Testis (tissue), 3 donors: ENCODE data around the gene TBC1D32. TPM values are rescaled to one million over a fixed set of nuclear protein-coding genes. Genes with fewer than 3 reads are reported as not detected.

Experiments used
- DNase-seq: peaks from one replicate; pipeline ENCODE4 v3.0.0-alpha.2; 2019
- H3K27ac ChIP-seq, 2 donors: fragments of 200-600 bp; sonication (generic); one replicate each; pipeline ENCODE4 v1.5.1; 2019
- H3K27me3 ChIP-seq: fragments of 200-600 bp; sonication (generic); one replicate; pipeline ENCODE4 v1.5.1; 2019
- H3K36me3 ChIP-seq: fragments of 200-600 bp; sonication (generic); one replicate; pipeline ENCODE4 v1.5.1; 2017; ENCODE audit warnings: low read depth; ENCODE audit errors: missing control alignments
- H3K4me1 ChIP-seq: fragments of 200-600 bp; sonication (generic); one replicate; pipeline ENCODE4 v1.5.1; 2019
- H3K4me3 ChIP-seq, 2 donors: fragments of 200-600 bp; sonication (generic); one replicate each; pipeline ENCODE4 v1.5.1; 2017 to 2019
- H3K9me3 ChIP-seq: fragments of 200-600 bp; sonication (generic); one replicate; pipeline ENCODE4 v1.5.1; 2017
- POLR2A ChIP-seq: fragments of 450-650 bp; IDR thresholded peaks from one replicate; pipeline ENCODE4 v1.6.1; 2017; ENCODE audit warnings: antibody characterized with exemption, mild to moderate bottlenecking, moderate library complexity
- WGBS, 2 donors: methylation state at CpG; one replicate each; pipeline ENCODE4 v1.1.5; 2018; 5-methylcytosine and 5-hydroxymethylcytosine counted together
- intact Hi-C: fragments of 100-400 bp; cut with DNase I; formaldehyde crosslinking; loops from one replicate; pipeline ENCODE4 v1.15.1; 2023; ENCODE audit warnings: low total_unique reads
- polyA plus RNA-seq: library from polyadenylated mRNA; stranded (reverse); fragments of 350-450 nt; fragmentation: Illumina TruSeq; extraction: RNeasy Lipid Tissue Mini Kit (QIAGEN cat#74804); gene quantifications from one replicate; pipeline ENCODE4 v1.2.3, GENCODE V29; 2014; ENCODE audit warnings: low read depth, low replicate concordance; ENCODE audit not compliant: insufficient read depth
- total RNA-seq, 2 donors: library from RNA; depleted of rRNA; stranded (reverse); fragments of >200 nt; gene quantifications; one replicate each; pipeline ENCODE4 v1.2.3, GENCODE V29; 2016
- TF ChIP-seq, protein P1 (sequence below), 3 experiments: fragments of 450-650 bp in 2 of 3; fragments of 200-600 bp in 1 of 3; sonication (generic) in 1 of 3; IDR thresholded peaks; one replicate each; pipeline ENCODE4 v1.5.1; 2016 to 2019; ENCODE audit warnings: antibody characterized with exemption in 3 of 3, mild to moderate bottlenecking in 2 of 3, moderate library complexity in 1 of 3

The TBC1D32 gene
- total and polyA plus RNA-seq, 3 donors from 2014 or later: 9.3 to 37.4 (median 22.1) TPM

- no peaks in the 10 kb centered on the region for H3K9me3 ChIP-seq
- H3K27ac ChIP-seq: no peak overlapping the region
- H3K4me1 ChIP-seq: no peaks in the 10 kb centered on the region
- no peak for DNase-seq
- H3K36me3 ChIP-seq: no peaks in the 10 kb centered on the region
- H3K4me3 ChIP-seq: no peak overlapping the region
- intact Hi-C loops: no loop called here
- no peaks in the 10 kb centered on the region for H3K27me3 ChIP-seq
- TF ChIP-seq, protein P1, sequence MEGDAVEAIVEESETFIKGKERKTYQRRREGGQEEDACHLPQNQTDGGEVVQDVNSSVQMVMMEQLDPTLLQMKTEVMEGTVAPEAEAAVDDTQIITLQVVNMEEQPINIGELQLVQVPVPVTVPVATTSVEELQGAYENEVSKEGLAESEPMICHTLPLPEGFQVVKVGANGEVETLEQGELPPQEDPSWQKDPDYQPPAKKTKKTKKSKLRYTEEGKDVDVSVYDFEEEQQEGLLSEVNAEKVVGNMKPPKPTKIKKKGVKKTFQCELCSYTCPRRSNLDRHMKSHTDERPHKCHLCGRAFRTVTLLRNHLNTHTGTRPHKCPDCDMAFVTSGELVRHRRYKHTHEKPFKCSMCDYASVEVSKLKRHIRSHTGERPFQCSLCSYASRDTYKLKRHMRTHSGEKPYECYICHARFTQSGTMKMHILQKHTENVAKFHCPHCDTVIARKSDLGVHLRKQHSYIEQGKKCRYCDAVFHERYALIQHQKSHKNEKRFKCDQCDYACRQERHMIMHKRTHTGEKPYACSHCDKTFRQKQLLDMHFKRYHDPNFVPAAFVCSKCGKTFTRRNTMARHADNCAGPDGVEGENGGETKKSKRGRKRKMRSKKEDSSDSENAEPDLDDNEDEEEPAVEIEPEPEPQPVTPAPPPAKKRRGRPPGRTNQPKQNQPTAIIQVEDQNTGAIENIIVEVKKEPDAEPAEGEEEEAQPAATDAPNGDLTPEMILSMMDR (IDR thresholded peaks at IDR 0.05): no peak
- TF ChIP-seq POLR2A: no peak
Measured at GRCh38 chr6:121124600-121124999, 209.7 kb downstream of the TBC1D32 start.

DNA sequence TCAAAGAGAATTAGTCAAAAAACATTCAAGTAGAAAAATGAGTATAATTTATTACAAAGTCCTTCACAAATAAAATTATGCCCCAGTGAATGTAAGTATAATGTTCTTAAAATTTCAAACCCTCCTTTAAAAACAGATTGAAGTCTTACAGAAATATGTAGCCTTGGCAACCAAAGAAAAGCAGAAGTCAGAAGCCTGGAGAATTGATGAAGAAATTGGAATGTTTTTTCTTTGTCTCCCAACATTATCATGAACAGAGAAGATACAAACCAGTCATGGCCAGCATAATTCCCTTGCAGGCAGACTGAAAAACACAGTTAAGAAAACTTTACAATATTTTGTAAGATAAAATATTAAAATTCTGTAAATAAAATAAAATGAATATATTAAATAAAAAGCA, 221.9 kb downstream of the TBC1D32 start:
- intact Hi-C loops: no loop called here
- TF ChIP-seq, protein P1 (IDR thresholded peaks at IDR 0.05): no peak
- no peak for TF ChIP-seq POLR2A
- H3K27ac ChIP-seq: no peak overlapping the region
- no peaks in the 10 kb centered on the region for H3K4me1 ChIP-seq
- DNase-seq: no peak
- H3K36me3 ChIP-seq: no peaks in the 10 kb centered on the region
- no peaks in the 10 kb centered on the region for H3K9me3 ChIP-seq
- no peak overlapping the region for H3K4me3 ChIP-seq
- H3K27me3 ChIP-seq: no peaks in the 10 kb centered on the region

DNA sequence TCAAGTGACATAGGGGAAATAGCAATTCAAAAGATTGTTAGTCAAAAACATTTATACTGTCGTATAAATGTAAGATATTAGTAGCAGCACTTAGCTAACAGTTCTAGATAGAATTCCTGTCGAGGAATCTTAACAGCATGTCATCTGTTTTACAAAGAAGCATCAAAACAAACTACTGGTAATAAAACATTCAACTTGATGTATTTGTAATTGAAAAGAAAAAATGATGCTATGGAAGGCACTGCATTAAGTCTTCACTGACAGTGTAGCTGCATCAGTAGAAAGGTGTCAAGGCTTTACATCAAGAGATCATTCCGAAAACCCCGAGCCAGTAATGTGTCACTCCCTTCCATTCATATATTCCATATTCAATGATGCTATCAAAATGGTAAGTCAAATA, 223.5 kb downstream of the TBC1D32 start:
- H3K36me3 ChIP-seq: no peaks in the 10 kb centered on the region
- intact Hi-C loops: no loop called here

DNA sequence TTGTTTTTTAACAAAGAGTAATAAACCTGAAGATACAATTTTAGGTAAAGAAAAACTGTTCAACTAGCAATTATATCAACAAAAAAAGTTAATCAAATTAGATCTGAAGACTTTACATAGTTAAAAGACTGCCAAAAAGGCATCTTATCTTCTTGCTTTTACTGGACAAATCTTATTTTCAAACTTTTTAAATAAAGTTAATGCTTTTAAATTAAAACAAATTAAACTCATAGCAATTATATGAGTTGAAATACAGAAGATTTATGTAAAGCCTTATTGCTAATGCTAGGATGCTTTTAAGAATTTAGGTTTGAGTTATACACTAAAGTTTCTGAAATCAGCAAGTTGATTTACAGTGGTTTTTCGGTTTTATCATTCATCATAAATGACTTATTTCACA, 227.3 kb downstream of the TBC1D32 start:
- Histone ChIP-seq H3K27ac (no peak overlapping the region), H3K27me3 (no peaks in the 10 kb centered on the region), H3K4me1 (no peaks in the 10 kb centered on the region), H3K36me3 (no peaks in the 10 kb centered on the region), H3K4me3 (no peak overlapping the region), H3K9me3 (no peaks in the 10 kb centered on the region)
- intact Hi-C loops: no loop called here
- no peak for TF ChIP-seq POLR2A
- TF ChIP-seq, protein P1 (IDR thresholded peaks at IDR 0.05): no peak
- WGBS, 2 donors: 88 to 92% methylated on average over 1 of the region's 1 CpG
- DNase-seq: no peak

More for the DNA sequence above, 223.5 kb downstream of the TBC1D32 start:
- no peak for TF ChIP-seq POLR2A
- TF ChIP-seq, protein P1 (IDR thresholded peaks at IDR 0.05): no peak
- H3K4me3 ChIP-seq: no peak overlapping the region
- no peak for DNase-seq
- no peak overlapping the region for H3K27ac ChIP-seq
- H3K27me3 ChIP-seq: no peaks in the 10 kb centered on the region
- H3K9me3 ChIP-seq: no peaks in the 10 kb centered on the region
- WGBS, 2 donors: 90 to 93% methylated on average over 4 of the region's 4 CpGs
- H3K4me1 ChIP-seq: no peaks in the 10 kb centered on the region

GRCh38 chr6:121105461-121105860, 228.8 kb downstream of the TBC1D32 start:
- Histone ChIP-seq H3K36me3 (no peaks in the 10 kb centered on the region), H3K4me1 (no peaks in the 10 kb centered on the region), H3K27me3 (no peaks in the 10 kb centered on the region), H3K9me3 (no peaks in the 10 kb centered on the region), H3K27ac (no peak overlapping the region), H3K4me3 (no peak overlapping the region)
- intact Hi-C loops: no loop called here
- DNase-seq: no peak
- 59 to 61% methylated on average over 4 of the region's 4 CpGs for WGBS, 2 donors
- TF ChIP-seq, protein P1 (IDR thresholded peaks at IDR 0.05): no peak
- no peak for TF ChIP-seq POLR2A
